Measurements from ENCODE around the gene SARNP.
A peak's percentile ranks its signal among the peaks of the same experiment; 100 is the strongest.

Gene SARNP

GRCh38 chr12:55720894-55721444 is 96.6 kb downstream of the SARNP start:
- no peaks in the 10 kb centered on the region for H3K36me3 ChIP-seq (ENCODE audit: insufficient read depth, low read length)
- no peak overlapping the region for H3K9ac ChIP-seq (ENCODE audit: low read length)
- H3K9me3 ChIP-seq (ENCODE audit: low read length) = no peaks in the 10 kb centered on the region
- H2AFZ ChIP-seq (ENCODE audit: low read length) = no peak overlapping the region
- H3K27me3 ChIP-seq (ENCODE audit: insufficient read depth, low read length) = no peaks in the 10 kb centered on the region
- H3K27ac ChIP-seq (ENCODE audit: low read depth, low read length, poor library complexity, severe bottlenecking) = no peak overlapping the region
- no peaks in the 10 kb centered on the region for H3K79me2 ChIP-seq (ENCODE audit: insufficient read depth, low read length)
- H3K4me3 ChIP-seq (ENCODE audit: low read depth, low read length, poor library complexity, severe bottlenecking) = no peak overlapping the region
- TF ChIP-seq CTCF (IDR thresholded peaks at IDR 0.05; ENCODE audit: low read length) (peak; percentile 28; the same call in 1 of the 2 replicates), EZH2 (IDR thresholded peaks at IDR 0.05; ENCODE audit: borderline replicate concordance, low read length) (no peak)
- H4K20me1 ChIP-seq (ENCODE audit: insufficient read depth, low read length) = no peaks in the 10 kb centered on the region
- no peaks in the 10 kb centered on the region for H3K9me2 ChIP-seq (ENCODE audit: low read depth, low read length)
- H3K4me1 ChIP-seq (ENCODE audit: insufficient read depth, low read length, severe bottlenecking) = peaks cover 39% of the 10 kb centered on the region
- H3K4me2 ChIP-seq (ENCODE audit: low read length) = no peak overlapping the region
- H3F3A ChIP-seq (ENCODE audit: insufficient read depth, low read length) = peaks cover 3% of the 10 kb centered on the region; the same call in 1 of the 2 replicates

- H2AFZ ChIP-seq (ENCODE audit: low read length) = no peak within 1 kb of the TSS
- no peak within 1 kb of the TSS for H3K27ac ChIP-seq (ENCODE audit: low read depth, low read length, poor library complexity, severe bottlenecking)
- H3K4me3 ChIP-seq (ENCODE audit: low read depth, low read length, poor library complexity, severe bottlenecking) = no peak within 1 kb of the TSS
- H3K4me1 ChIP-seq (ENCODE audit: insufficient read depth, low read length, severe bottlenecking) = peaks cover 46% of the 10 kb centered on the region
- H4K20me1 ChIP-seq (ENCODE audit: insufficient read depth, low read length) = no peaks in the 10 kb centered on the region
- H3K27me3 ChIP-seq (ENCODE audit: insufficient read depth, low read length) = no peaks in the 10 kb centered on the region
- H3F3A ChIP-seq (ENCODE audit: insufficient read depth, low read length) = peaks cover under 1% of the 10 kb centered on the region; the same call in 1 of the 2 replicates
- no peaks in the 10 kb centered on the region for H3K79me2 ChIP-seq (ENCODE audit: insufficient read depth, low read length)
- H3K9me3 ChIP-seq (ENCODE audit: low read length) = no peaks in the 10 kb centered on the region
- TF ChIP-seq EZH2 (IDR thresholded peaks at IDR 0.05; ENCODE audit: borderline replicate concordance, low read length) = no peak
- no peak for TF ChIP-seq CTCF (IDR thresholded peaks at IDR 0.05; ENCODE audit: low read length)
- no peak within 1 kb of the TSS for H3K4me2 ChIP-seq (ENCODE audit: low read length)
- H3K9me2 ChIP-seq (ENCODE audit: low read depth, low read length) = no peaks in the 10 kb centered on the region
- no peak within 1 kb of the TSS for H3K9ac ChIP-seq (ENCODE audit: low read length)
- no peaks in the 10 kb centered on the region for H3K36me3 ChIP-seq (ENCODE audit: insufficient read depth, low read length)
Observed at GRCh38 chr12:55720071-55720564, 97.4 kb downstream of the SARNP start, which contains the start of gene RDH5. Gene RDH5, plus strand, starts transcription at chr12:55720393. Its CDS starts 792 bp downstream, at chr12:55721185.

GRCh38 chr12:55719371-55719770 is 98.2 kb downstream of the SARNP start:
- no peak overlapping the region for H3K27ac ChIP-seq (ENCODE audit: low read depth, low read length, poor library complexity, severe bottlenecking)
- H3K4me1 ChIP-seq (ENCODE audit: insufficient read depth, low read length, severe bottlenecking) = peaks cover 44% of the 10 kb centered on the region
- TF ChIP-seq CTCF (IDR thresholded peaks at IDR 0.05; ENCODE audit: low read length) (no peak), EZH2 (IDR thresholded peaks at IDR 0.05; ENCODE audit: borderline replicate concordance, low read length) (no peak)
- H3K9me3 ChIP-seq (ENCODE audit: low read length) = no peaks in the 10 kb centered on the region
- H3K36me3 ChIP-seq (ENCODE audit: insufficient read depth, low read length) = no peaks in the 10 kb centered on the region
- H2AFZ ChIP-seq (ENCODE audit: low read length) = no peak overlapping the region
- no peaks in the 10 kb centered on the region for H3K79me2 ChIP-seq (ENCODE audit: insufficient read depth, low read length)
- no peaks in the 10 kb centered on the region for H3K9me2 ChIP-seq (ENCODE audit: low read depth, low read length)
- H4K20me1 ChIP-seq (ENCODE audit: insufficient read depth, low read length) = no peaks in the 10 kb centered on the region
- H3K27me3 ChIP-seq (ENCODE audit: insufficient read depth, low read length) = no peaks in the 10 kb centered on the region
- no peak overlapping the region for H3K4me2 ChIP-seq (ENCODE audit: low read length)
- no peak overlapping the region for H3K9ac ChIP-seq (ENCODE audit: low read length)
- no peaks in the 10 kb centered on the region for H3F3A ChIP-seq (ENCODE audit: insufficient read depth, low read length)
- no peak overlapping the region for H3K4me3 ChIP-seq (ENCODE audit: low read depth, low read length, poor library complexity, severe bottlenecking)
